HG02840 (cell line): ENCODE measurements around the gene CRYBB3.
"Not testable (repeated sequence)": the region's sequence is repeated elsewhere in the genome, so short reads cannot be mapped to it uniquely, and the experiment has no call there.

Experiments
- ATAC-seq: cut with Tn5 transposase; IDR thresholded peaks from one replicate; pipeline ENCODE4 v1.9.1; 2021; ENCODE audit warnings: mild to moderate bottlenecking, moderate library complexity, moderate number of reproducible peaks; ENCODE audit not compliant: unreplicated experiment, low FRiP score

CRYBB3 gene

GRCh38 chr22:25174156-25174887 lies 25.3 kb upstream of the CRYBB3 start:
- ATAC-seq = no peak

GRCh38 chr22:25174888-25175411 lies 24.7 kb upstream of the CRYBB3 start:
- no peak for ATAC-seq

GRCh38 chr22:25176175-25176574 lies 23.5 kb upstream of the CRYBB3 start:
- no peak for ATAC-seq

- no peak for ATAC-seq
Measured at GRCh38 chr22:25176799-25177198, 22.9 kb upstream of the CRYBB3 start.

DNA sequence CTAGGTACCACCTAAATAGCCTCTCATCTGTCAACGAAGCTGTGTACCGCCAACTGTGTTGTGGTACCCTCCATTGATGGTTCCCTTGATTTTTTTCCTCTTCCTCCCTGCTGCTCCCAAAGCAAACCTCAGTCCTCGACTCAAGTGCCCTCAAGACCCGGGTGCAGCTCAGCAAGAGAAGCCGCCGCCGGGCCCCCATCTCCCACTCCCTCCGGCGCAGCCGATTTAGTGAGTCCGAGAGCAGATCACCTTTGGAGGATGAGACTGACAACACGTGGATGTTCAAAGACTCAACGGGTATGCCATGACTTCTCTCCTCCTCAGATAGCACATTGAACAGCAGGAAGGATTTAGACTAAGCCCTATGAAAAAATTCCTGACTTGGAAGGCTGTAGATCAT lies 22.4 kb upstream of the CRYBB3 start:
- ATAC-seq = no peak

DNA sequence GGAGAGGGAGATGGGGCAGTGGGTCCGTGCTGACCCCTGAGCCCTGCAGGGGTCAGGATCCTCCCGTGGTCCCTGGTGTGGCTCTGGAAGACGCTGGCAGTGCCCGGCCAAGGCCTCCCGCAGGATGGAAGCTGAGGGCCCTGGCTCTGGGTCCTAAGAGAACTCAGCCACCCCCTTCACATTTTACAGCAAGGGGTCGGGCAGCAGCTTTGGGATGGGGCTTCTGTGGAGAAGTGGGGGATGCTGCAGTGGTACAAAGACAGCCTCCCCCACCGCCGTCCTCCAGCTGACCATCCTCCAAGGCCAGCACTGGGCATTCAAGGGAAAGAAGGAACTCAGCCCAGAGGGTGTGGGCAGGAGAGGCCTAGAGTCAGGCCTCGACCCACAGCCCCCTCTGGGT lies 21.8 kb upstream of the CRYBB3 start:
- ATAC-seq = no peak

DNA sequence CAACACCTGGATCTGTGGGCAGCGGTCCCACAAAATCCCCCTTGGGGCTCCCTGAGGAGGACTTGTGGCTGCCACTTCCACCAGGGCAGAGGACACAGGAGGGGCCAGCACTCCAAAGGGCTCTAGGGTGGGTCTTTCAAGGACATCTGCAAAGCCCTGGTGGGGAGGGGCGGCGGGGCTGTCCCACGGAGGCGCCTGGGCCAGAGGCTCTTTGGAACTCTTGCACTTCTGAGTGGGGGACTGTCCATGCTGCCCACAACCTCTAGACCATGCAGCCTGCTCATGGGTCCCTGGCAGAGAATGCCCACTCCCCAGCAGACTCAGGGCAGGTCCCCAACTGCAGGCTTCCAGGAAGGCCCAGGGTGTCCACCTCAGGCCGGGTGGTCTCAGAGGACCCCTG lies 21.3 kb upstream of the CRYBB3 start:
- not testable (repeated sequence) for ATAC-seq

- not testable (repeated sequence) for ATAC-seq
Measured at GRCh38 chr22:25178869-25179631, 20.6 kb upstream of the CRYBB3 start.

- no peak for ATAC-seq
Measured at GRCh38 chr22:25182131-25183110, 17.2 kb upstream of the CRYBB3 start.

DNA sequence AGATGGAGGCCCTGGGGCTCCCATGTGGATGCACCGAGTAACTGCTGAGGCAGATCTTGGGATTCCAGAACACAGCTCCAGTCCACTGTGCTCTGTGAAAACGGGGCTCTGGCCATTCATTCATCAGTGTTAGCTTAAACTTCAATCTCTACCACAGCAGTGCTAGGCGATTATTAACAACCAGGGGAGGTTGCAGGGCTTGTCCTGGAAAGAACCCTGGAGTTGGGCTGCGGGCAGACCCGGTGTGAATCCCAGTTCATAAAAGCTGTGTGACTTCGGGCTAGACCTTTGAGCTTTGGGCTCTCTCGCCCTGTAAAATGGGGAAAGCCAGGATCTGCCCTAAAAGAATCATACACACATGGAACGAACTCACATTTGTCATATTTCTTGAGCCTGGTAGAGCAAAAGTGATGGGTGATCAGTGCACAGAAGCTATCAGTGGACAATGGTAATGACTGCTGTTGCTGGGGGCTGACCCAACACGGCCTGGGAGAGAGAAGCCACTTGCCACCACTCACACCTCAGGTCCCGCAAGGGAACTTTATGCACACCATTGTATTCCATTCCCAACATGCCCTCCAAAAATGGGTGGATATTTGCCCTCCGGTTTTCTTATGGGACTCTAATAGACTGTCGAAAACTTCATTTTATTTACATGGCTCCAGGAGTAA lies 15.6 kb upstream of the CRYBB3 start:
- no peak for ATAC-seq

DNA sequence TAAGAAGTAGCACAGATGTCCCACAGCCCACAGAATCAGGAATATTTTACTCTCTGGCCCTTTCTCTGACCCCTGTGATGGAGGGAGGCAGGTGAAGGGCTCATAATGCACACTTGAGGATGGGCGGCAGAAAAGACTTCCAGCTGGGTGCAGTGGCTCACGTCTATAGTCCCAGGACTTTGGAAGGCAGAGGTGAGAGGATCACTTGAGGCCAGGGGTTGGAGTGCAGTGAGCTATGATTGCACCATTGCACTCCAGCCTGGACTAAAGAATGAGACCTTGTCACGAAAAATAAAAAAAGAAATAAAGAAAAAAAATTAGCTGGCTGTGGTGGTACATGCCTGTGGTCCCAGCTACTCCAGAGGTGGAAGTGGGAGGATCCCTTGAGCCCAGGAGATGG lies 13.5 kb upstream of the CRYBB3 start:
- ATAC-seq = no peak

GRCh38 chr22:25187469-25187868 lies 12.2 kb upstream of the CRYBB3 start:
- no peak for ATAC-seq

- ATAC-seq = no peak
Measured at GRCh38 chr22:25192406-25192805, 7.3 kb upstream of the CRYBB3 start.

DNA sequence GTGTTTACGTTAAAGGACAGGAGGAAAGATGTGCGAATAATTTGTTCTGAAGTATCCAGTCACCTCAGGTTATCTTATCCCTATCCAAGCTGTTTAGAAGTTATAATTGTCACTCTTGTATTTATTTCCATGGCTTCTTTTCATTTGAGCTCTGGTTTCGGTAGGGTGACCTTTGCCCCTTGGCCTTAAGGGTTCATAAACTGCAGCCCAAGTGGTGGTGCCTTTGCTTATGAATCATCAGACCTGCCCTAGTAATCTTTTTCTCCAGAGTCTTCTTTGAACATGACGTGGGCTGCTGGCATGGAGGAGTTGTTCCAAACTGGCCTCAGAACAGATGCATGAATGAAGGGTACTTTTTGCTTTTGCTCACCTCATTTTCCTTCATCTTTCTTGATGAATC lies 6.5 kb upstream of the CRYBB3 start:
- ATAC-seq = no peak

- no peak for ATAC-seq
Measured at GRCh38 chr22:25193548-25193947, 6.1 kb upstream of the CRYBB3 start.

- no peak for ATAC-seq
Measured at GRCh38 chr22:25196326-25196725, 3.3 kb upstream of the CRYBB3 start.

GRCh38 chr22:25197340-25197739 lies 2.3 kb upstream of the CRYBB3 start:
- ATAC-seq = no peak

- ATAC-seq = no peak
Measured at GRCh38 chr22:25200967-25201366, 1.3 kb downstream of the CRYBB3 start.

GRCh38 chr22:25201557-25202273 lies 2.1 kb downstream of the CRYBB3 start:
- ATAC-seq = no peak
